ENCODE measurements around the gene PHF14.

DNA sequence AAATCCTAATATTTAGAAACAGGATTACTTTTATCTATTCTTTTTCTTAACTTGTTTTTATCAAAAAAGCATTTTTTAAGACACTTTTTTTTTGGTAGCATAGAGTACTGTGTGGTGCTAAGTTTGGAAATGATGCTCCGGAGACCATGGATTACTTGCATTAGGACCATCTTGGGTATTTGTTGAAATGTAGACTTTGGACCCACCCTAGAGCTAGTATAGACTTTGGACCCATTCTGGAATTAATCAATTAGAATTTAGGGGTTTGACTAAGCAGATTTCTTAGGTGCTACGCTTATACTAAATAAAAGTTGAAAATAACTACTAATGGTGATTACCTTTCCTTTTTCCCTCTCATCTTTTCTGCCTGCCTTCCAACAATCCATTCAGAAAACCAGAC is 80.4 kb downstream of the PHF14 start:
- no peak for TF ChIP-seq REST (IDR thresholded peaks at IDR 0.05)
- no peak for TF ChIP-seq CTCF (IDR thresholded peaks at IDR 0.05)
- no peak for TF ChIP-seq ESRRA (IDR thresholded peaks at IDR 0.05; ENCODE audit: borderline replicate concordance, low read length)
- no peak for TF ChIP-seq TFCP2L1 (CRISPR knock-in tag; IDR thresholded peaks at IDR 0.05)
- TF ChIP-seq, protein P1, sequence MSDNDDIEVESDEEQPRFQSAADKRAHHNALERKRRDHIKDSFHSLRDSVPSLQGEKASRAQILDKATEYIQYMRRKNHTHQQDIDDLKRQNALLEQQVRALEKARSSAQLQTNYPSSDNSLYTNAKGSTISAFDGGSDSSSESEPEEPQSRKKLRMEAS (IDR thresholded peaks at IDR 0.05): no peak
- no peak for TF ChIP-seq RCOR1 (IDR thresholded peaks at IDR 0.05; ENCODE audit: low read depth, low read length)
- TF ChIP-seq RFX5 (IDR thresholded peaks at IDR 0.05): no peak
- TF ChIP-seq POLR2A (IDR thresholded peaks at IDR 0.05; ENCODE audit: low read length): no peak
- TF ChIP-seq RAD21 (conservative IDR thresholded peaks at IDR 0.05 in 1 of 2, IDR thresholded peaks at IDR 0.05 in 1 of 2): no peak
- TF ChIP-seq MYC (IDR thresholded peaks at IDR 0.05; ENCODE audit: borderline replicate concordance, low read length): no peak

Data from A549 (cell line).